HG02884 (cell line): ENCODE measurements around the gene BAIAP2L2.
"Not testable (repeated sequence)": the region's sequence is repeated elsewhere in the genome, so short reads cannot be mapped to it uniquely, and the experiment has no call there.

ENCODE experiments used
- ATAC-seq: cut with Tn5 transposase; IDR thresholded peaks from one replicate; pipeline ENCODE4 v1.9.1; 2021; ENCODE audit warnings: mild to moderate bottlenecking, moderate library complexity; ENCODE audit not compliant: unreplicated experiment

The BAIAP2L2 gene

DNA sequence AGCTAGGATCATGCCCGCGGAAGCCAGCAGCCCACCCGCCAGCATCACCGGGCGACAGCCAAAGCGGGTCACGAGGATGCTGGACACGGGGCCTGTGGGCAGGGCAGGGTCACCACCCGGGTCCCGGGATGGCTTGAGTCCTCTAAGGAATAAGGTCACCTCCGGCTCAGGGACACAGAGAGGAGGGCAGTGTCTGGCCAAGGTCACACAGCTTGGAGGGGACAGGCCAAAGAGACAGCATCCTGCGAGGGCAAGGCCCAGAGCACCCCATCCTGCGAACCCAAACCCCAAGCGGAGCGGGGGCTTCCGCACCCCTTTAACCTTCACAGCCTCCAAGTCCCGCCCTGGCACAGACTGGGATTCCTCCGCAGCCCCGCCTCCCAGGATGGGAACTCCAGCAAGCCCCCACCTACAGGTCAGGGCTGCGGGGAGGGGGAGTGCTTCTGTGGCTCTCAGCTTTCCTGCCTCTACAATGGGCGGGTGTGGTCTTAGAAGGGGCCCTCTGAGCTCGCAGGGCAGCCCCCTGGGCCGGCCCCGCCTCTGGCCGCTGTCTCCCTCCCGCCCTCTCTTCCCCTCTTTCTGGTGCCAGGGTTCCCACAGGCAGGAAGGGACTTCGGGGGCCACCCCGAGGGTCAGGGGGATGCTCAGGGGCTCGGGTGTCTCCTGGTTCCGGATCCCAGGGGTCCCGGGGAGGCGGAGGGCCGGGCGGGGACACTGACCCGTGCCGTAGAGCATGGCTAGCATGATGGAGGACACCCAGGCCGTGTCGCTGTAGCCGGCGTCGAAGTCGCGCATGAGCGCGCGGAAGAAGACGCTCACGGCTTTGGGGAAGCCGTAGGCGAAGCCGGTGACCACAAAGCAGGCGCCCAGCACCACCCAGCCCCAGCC lies 28.3 kb downstream of the BAIAP2L2 start:
- ATAC-seq, result no peak

DNA sequence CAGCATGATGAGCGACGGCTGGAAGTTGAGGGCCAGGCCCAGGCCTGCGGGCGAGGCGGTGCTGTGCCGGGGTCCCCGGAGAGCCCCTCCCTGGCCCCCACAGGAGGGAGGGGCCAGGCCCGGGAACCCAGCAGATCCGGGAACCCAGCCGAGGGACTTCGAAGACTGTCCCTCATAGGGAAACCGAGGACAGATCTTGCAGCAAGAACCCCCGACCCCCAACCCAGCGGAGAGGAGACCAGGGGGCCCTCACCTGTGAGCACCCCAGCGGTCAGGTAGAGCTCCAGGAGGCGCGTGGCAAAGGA lies 28.9 kb downstream of the BAIAP2L2 start:
- ATAC-seq, result no peak

DNA sequence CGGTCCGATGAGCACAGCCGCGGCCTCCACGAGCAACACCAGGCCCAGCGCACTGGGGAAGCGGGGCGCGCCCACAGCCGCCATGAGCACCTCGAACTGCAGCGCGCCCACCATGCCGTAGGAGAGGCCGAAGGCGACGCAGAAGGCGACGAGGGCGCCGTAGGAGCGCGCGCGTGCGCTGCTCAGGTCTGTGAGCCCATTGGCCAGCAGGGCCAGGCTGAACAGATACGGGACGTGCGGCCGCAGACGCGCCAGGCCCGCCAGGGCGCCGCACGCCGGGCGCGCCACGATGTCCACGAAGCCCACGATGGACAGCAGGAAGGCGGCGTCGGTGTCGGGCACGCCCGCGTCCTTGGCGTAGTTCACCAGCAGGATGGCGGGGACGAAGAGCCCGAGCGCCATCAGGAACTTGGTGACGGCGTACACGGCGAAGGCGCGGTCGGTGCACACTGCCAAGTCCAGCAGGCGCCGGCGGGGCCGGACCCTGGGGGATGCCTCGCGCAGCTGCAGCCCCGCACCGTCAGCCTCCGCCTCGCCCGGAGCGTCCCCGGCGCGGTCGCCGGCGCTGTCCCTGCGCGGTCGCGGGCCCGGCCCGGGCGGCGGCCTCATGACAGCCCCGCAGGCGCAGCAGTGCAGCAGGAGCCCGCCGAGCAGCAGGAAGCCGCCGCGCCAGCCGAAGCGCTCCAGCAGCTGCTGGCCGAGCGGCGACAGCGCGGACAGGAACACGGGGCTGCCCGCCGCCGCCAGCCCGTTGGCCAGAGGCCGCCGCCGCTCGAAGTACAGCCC lies 29.4 kb downstream of the BAIAP2L2 start:
- ATAC-seq, result no peak

DNA sequence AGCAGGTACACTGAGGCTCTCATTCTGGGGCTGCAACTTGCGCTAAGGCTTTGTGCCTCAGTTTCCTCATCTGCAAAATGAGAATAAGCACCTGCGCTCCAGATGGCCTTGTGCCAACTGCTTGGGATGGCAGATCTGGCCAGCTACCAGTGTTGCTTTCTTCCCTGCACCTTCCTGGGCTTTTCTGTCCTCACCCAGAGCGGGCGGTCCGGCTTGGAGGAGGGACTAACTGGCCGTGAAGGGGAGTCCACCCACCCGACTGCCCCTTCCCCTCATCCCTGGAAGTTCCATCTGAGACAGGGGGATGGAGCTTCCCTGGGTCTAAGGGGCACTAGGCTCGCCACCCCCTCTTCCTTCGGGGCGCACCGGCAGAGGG lies 30.0 kb downstream of the BAIAP2L2 start:
- ATAC-seq, result no peak

GRCh38 chr22:38079804-38080203 lies 30.7 kb downstream of the BAIAP2L2 start:
- ATAC-seq, result no peak

DNA sequence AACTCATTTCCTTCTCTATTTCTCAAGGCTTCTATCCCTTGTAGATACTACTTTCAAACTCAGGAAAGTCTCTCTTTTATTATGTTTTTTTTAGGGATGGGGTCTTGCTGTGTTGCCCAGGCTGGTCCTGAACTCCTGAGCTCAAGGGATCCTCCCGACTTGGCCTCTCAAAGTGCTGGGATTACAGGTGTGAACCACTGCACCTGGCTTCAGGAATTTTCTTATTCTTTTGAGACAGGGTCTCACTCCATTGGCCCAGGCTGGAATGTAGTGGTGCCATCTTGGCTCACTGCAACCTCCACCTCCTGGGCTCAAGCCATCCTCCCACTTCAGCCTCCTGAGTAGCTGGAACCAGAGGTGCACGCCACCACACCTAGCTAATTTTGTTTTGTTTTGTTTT lies 31.3 kb downstream of the BAIAP2L2 start:
- ATAC-seq, result not testable (repeated sequence)

GRCh38 chr22:38078046-38078840 lies 32.2 kb downstream of the BAIAP2L2 start:
- no peak for ATAC-seq

DNA sequence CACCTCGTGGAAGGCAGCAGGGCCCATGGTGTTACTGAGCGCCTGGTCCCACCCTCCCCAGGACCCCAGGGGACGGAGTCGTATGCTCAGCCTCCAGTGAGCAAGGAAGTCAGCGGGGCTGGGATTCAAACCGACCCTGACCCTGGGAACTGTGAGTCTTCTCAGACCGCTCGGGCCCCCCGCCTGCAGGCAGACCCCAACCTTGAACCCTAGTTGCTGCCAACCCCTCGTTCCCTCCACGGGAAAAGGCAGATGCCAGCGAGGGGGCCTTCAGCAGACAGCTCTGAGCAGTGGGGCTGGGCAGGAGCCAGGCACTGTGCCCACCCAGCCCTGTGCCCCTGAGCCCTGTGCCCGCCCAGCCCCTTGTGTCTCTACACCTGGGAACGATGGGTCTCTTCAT lies 32.9 kb downstream of the BAIAP2L2 start:
- ATAC-seq, result no peak

GRCh38 chr22:38077096-38077495 lies 33.4 kb downstream of the BAIAP2L2 start:
- ATAC-seq, result no peak

DNA sequence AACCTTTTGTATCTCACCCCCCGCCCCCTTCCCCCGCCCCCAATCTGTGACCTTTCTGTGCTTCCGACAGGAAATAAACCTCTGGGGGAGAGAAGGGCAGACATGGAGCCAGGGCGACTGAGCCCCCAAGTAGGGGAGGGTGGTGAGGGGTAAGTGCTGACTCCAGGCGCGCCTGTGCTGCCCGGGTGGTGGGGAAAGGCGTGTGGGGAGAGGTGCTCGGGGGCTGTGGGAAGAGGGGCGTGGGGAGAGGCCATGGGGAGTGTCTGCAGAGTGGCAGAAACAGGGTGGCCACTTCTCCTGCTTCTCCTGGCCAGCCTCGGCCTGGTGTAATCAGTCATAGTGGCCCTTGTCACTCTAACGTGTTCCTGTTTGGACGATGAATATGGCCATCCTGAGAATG lies 34.5 kb downstream of the BAIAP2L2 start:
- no peak for ATAC-seq

GRCh38 chr22:38075105-38075825 lies 35.2 kb downstream of the BAIAP2L2 start:
- no peak for ATAC-seq

DNA sequence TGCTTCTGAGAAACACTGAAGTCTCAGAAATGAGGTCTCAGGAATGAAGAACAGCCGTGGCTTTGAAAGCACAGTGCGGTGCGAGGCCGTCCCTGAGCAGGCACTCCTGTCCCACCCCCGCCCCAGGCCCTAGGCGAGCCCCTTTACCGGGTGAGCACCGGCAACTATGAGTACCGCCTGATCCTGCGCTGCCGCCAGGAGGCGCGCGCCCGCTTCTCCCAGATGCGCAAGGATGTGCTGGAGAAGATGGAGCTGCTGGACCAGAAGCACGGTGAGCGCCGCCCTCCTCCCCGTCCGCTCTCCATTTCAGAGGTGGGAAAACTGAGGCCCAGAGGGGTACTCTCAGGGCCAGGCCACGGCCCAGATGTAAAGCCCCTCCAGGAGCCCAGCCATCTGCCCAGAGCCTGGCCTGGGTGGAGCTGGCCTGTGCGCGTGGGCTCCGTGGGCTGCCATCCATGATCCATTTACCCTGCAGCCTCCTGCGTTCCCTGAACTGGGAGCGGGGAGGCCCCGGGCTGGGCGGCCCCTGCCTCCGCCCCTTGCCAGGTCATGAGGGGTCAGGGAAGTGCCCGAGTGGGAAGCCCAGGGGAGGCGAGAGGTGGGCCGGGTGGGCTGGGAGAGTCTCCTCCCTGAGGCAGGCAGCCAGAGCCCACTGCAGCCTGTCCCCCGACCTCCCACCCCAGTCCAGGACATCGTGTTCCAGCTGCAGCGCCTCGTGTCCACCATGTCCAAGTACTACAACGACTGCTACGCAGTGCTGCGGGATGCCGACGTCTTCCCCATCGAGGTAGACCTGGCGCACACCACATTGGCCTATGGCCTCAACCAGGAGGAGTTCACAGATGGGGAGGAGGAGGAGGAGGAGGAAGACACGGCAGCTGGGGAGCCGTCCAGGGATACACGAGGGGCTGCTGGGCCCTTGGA lies 36.0 kb downstream of the BAIAP2L2 start:
- no peak for ATAC-seq

DNA sequence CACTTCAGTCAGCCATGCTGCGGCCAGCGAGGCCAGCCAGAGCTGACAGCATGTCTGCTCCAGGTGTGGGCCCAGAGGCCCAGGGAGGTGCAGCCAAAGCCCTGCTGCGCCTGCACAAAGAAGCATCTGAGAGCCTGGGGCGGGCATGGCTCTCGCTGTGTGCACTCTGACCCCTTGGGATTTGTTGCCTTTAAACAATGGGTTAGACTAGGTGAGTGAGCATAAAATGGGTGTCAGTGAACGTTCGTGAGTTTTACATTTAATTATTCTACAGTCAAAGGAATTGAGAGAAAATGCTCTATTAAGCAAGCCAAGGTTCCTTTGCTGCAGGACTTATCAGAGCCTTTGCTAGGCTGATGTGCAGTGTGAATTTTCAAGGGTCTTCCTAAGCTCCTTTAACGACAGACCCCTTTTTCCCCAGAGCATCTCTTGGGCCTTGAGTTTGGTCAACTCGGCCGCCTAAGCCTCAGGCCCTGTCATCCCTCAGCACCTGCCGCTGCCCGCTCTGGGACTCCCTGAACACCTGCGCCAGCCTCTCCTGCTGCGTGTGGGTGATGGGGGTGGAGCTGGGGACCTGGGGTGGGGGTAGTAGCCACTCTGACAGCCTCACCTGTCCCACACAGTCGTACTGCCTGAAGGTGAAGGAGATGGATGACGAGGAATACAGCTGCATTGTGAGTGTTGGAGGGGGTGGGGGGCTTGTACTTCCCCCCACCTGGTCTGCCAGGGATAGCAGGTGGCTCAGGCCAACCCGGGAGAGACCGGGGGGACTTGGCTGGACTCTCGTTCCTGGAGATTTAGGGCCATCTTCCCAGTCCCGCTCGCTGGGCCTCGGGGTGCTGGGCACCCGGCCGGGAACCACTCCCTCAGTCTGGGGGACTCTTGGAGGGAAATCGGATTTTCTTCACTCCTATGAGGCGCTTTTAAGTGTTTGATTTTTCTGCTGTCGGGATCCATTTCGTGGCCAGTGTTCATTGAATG lies 37.0 kb downstream of the BAIAP2L2 start:
- no peak for ATAC-seq

DNA sequence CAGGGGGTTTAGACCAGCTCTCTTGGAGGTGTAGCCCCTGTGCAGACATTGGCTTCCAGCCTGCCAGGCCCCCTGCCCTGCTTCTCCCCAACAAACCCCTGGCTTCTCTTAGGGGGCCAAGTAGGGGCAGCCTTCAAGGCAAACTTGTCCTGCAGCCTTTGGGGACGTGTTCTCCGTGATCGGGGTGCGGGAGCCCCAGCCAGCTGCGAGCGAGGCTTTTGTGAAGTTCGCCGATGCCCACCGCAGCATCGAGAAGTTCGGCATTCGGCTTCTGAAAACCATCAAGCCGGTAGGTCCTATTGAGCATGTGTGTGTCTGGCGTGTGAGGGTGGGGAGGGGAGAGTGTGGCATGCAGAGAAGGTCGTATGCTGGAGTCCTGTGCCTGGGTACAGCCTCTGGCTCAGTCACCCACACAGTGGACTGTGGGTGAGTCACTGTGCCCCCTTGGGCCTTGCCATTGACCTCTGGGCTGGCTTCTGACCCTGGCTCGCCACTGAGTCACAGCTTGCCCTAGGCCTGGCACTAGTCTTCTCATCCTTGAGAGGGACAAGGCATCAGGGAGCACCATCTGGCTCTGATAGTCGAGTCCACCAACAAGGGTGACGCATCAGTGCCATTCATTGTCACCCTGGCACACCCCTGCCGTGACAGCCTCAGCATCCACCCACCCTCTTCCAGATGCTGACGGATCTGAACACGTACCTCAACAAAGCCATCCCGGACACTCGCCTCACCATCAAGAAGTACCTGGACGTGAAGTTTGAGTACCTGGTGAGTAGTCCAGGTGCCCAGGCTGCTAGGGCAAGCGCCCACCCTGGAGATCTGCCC lies 37.9 kb downstream of the BAIAP2L2 start:
- ATAC-seq, result no peak

GRCh38 chr22:38071421-38072321 lies 38.8 kb downstream of the BAIAP2L2 start:
- ATAC-seq, result no peak

GRCh38 chr22:38070250-38070921 lies 40.1 kb downstream of the BAIAP2L2 start:
- no peak for ATAC-seq
